HS-27A (cell line): ENCODE results near the gene FBXO41.
A peak's percentile ranks its signal among the peaks of the same experiment; 100 is the strongest.

Experiments
- DNase-seq: peaks from one replicate; pipeline ENCODE4 v3.0.0-alpha.2; 2012; ENCODE audit warnings: low read depth, missing footprints

Gene FBXO41

DNA sequence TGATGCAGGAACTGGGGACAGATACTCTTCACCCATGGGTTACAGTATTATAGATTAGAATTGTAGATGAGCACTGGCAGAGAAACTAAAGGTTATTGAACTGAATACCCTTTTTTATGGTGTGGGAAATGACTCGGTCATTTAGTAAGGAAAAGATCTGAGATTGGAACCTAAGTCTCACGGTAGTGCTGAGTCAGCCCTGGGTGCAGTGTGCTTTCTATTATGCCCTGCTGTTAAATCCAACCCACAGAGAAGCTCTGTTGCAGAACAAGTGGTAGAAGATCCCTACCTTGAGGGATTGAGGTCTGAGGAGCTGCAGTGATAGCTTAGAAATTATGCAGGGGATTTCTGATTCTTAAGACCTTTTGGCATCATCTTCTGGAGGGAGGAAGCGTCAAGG, 37.4 kb downstream of the FBXO41 start:
- DNase-seq: no peak

DNA sequence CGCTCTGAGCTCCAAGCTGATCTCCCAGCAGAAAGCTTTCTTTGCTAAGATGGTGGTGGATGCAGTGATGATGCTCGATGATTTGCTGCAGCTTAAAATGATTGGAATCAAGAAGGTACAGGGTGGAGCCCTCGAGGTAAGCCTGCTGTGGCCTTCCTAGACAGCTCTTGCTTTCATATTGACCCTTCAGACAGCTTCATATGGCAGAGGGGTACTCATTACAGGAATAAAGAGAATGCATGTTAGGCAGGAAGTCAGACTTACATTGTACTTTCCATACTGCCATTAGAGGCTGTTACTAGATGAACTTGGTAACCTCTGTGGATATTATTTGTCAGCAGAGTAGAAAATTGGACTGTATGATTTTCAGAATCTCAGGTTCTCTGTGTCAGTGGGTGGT, 39.7 kb downstream of the FBXO41 start:
- no peak for DNase-seq

DNA sequence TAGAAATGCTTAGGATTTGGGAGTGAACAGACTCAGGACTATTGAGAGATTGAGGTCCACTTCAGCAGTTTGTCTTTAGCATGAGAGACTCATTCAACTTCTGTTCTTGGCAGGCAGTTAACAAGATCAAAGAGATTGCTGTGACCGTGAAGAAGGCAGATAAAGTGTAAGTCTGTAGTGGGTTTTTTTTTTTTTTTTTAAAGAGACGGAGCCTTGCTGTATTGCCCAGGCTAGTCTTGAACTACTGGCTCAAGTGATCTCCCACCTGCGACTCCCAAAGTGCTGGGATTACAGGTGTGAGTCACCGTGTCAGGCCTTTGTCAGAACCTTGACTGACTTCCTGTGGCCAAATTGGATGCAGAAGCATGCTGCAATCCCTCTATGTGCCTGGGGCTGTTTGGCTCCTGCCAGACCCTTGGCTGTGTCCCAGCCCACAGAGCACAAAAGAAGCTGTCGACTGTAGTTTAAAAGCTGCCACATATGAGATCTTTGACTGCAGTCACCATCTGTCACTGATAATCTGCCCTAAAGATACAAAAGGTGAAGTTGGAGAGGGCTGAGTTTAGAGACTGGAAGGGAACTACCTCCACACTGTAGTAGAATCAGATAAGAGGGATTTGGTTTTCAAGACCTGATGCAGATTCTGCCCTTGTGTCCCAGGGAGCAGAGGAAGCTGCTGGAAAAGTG, 40.3 kb downstream of the FBXO41 start:
- no peak for DNase-seq

DNA sequence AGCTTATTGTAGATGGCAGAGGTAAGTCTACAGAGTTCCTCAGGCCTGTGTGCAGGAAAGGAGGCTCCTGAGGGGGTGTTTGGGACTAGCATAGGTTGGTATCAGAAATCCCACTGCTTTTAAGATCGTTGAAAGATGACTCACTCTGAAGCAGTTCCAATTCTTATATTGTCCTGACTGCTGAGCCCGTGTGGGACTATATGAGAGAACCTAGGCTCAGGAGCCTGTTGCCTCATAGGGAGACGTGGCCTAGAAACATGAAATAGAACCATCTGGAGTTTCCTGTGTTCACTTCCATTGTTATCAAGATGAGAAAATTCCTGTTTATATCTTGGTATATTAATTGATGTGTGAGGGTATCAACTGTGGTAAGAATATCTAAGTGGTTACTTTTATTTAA, 44.5 kb downstream of the FBXO41 start:
- DNase-seq: no peak

DNA sequence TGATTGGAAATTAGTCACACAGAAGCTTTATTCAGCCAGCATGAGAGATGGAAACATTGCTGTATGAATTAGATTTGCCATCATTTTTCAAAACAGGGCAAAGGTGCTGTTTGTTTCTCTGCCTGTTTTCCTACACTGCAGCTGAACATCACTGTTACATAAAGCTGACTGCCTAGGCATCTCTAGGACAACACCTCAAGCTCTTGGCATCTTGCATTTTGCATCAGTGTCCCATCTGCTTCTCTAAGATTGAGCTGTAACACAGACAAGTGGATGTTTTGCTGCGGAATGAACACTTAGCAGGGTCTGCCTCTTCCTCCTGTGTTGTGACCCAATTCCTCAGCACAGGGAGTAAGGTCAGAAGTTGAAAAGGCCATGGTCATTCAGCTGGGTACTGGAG, 45.3 kb downstream of the FBXO41 start:
- DNase-seq: no peak

DNA sequence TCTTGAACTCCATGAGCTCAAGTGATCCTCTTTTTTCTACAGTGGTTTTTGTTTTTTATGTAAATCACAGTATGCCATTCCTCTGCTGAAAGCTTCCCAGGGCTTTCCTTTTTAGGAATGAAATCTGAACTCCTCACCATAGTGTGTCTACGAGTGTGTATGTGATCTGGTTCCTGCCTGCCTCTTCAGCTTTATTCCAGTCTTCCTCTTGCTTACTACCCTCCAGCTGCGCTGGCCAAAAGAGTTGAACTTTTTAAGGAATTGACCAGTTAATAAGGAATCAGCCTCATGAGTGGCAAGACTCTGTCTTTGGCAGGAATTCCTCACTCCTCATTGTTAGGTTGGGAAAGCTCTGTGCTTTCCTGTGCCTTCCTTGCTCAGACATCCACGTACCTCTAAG, 46.1 kb downstream of the FBXO41 start:
- no peak for DNase-seq

DNA sequence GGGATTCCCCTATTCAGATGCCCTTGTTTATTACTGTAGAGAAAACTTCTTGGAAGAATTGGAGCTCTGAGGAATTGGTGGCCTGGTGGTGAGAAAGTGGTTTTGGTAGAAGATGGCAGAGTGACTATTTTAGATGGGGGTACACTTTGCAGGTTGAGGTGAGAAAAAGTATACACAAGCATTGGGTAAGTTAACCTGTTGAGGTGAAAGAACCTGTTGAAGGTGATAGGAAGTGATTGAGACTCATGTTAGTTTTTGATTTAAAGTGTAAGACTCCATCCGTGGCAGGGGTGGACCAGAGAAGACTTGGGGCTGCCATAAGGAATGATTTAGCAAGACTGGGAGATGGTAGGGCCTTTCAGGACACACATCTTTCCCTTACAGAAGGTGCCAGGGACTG, 47.1 kb downstream of the FBXO41 start:
- no peak for DNase-seq

DNA sequence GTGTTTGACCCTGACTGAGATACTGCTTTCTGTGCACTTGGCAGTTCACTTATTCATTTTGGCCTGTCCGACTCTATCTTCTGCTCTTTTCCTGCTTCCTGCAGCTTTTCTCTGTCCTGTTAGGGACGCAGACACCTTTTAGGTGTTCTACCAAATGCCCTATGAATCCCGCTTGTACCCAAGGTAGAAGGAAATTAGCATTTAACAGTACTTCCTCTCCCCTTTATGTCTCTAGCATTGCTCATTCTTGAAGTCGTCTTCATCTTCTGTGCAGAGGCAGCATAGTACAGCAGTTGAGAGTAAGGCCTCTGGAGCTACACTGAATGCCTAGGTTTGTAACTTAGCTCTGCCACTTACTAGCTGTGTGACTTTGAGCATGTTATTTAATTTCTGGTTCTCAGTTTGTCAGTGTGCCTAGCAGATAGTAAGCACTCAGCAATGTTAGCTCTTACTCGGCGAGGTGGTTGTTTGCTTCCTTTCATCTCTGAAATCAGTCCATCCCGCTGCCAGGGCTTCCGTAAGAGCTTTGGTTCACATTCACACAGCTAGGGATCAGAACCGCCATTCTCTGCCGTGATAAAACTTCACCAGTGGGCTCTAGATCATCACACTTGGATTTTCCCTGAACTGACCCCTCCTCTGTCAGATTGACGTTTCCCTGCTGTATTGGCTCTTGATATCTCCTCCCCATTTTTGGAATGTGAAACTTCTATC, 48.8 kb downstream of the FBXO41 start:
- no peak for DNase-seq

DNA sequence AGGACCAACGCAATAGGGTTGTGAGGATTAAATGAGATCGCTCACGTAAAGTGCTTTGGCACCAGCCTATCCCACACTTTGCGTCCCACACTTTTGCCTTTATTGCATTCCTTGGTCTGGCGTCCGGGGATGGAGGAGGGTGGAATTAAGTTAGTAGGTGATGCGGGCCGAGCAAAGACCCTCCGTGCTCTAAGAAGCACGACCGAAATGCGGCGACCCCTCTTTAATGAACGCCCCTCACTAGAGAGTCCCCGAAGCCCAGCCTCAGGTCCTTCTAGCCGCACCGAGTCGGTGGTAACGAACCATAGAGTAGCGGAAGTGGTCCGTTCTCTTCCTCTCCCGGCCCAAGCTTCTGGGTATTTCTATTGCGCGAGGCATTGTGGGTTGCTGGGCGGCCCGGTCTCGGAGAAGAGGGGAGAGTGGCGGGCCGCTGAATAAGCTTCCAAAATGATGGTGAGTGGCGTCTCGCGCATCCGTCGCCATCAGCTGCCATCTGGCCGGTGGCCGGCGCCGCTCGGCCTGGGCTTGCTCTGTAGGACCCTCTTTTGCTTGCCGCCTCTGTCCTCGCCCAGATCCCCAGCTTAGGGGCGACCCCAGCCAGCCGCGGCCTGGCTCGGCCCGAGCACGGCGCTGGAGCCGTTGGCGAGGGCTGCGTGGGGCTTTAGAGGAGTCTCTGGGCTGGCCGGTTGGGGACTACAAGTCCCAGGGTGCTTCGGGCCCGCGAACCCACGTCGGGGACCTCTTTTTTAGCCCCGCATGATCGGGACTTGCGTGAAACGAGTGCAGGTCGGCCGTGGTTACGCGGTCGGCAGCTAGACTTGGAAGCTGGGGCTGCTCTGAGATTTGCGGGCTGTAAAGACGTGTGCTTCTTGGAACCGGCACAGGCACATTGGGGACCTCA, 50.1 kb downstream of the FBXO41 start, which contains the start of gene CCT7:
Gene CCT7, plus strand, starts transcription at position 377 of the 901 bp plus-strand sequence. Its CDS starts 71 bp downstream, at position 448.
- no peak for DNase-seq

DNA sequence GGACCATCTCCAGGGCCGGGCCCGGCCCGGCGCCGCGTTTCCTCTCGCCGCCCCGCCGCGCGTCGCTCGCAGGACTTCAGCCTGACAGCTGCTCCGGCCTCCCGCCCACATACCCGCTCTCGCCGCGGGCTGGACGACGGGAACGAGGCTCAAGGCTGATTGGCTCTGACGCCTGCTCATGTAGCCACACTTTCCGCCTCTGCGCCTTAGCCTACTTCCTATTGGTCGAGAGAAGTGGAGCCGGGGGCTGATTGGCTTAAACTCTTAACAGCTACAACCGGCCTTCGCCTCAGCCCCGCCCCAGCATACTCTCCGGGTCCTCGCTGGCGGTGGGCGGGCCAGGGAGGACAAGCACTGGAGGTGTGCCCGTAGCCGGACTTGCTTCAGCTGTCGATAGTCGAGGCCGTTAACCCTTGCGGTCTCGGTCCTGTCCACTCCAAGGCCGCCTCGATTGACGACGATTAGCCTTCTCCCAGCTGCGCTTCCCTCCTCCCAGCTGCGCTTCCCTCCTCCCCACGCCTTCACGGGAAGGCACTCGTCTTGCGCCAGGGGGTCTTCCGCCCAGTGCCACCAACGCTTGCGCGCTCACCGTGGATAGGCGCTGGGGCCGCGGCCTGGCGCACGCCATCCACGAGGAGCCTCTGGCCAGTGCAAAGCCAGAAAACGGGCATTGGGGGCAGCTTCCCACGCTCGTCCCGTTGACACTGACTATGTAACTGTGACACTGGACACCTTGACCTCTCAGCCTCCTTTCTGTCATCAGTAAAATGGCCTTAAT, 50.9 kb downstream of the FBXO41 start, which contains the start of gene PRADC1:
Gene PRADC1, minus strand, starts transcription at position 86 of the 778 bp plus-strand sequence. Its CDS starts 79 bp downstream, at position 7.
- DNase-seq: peak; percentile 93

DNA sequence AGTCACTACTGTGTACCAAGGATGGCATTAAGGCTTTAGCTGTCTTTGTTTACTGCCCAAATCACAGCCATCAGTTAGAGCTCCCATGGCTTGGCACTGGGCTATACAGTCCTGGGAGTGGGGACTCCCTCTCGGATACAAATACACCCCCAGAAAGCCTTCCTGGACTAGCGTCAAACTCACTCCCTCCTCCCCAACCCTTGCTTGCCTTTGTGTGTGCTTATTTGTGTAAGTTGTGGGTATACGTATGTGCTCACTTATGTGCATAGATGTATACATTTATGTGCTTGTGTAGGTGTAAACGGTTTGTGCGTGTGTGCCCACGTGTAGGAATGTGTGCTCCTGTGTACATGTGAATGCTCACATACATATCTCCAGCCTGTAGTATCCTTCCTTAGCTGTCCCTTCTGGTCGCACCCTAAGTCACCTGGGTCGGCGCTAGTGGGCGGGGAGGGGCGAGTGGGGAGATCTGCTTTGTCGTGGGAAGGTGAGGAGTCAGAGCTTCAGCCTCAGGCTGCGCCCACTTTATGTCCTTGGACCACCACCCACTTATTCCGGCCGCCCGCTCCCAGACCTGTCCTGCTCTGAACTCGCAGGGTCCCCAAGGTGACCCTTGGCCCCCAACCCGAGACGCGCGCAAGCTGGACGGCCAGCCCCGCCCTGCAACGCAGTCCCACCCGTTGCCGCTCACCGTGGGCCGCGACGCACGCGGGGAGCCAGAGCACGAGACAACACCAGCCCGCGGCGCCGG, 51.7 kb downstream of the FBXO41 start:
- no peak for DNase-seq

DNA sequence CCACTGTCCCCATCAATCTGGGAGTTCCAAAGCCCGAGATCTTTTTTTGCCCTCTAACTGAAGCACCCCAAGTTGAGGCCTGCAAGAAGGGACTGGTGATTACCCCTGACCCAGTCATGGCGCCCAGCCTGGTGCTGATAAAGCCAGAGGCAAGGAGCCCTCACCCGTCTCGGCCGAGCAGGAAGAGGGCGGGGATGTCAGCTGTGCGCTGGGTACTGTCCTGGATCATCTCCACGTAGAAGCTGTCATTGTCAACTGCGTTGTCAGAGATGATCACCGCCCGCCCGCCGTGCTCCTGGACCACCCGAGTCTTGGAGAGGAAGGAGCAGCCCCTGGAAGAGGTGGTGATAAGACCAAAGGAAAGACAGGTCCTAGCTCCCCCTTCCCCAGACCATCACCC, 55.6 kb downstream of the FBXO41 start:
- DNase-seq: no peak

DNA sequence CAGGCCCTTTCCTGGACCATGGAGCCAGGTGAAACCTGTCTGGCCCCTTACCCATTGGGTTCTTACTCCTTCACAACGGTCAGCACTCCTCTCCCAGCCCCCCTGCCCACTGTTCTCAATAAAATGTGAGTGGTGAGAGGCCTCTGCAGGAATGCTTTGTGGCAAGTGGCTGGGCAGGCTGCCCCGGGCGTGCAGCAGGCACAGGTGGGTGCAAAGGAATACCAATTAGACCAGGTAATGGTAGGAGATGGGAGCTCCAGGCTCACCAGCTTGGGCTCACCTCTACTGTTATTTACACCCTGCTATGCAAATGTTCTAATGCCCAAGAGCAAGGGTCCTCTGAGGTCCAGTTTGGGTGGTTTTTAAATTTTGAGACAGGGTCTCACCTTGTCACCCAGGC, 57.2 kb downstream of the FBXO41 start:
- DNase-seq: no peak

DNA sequence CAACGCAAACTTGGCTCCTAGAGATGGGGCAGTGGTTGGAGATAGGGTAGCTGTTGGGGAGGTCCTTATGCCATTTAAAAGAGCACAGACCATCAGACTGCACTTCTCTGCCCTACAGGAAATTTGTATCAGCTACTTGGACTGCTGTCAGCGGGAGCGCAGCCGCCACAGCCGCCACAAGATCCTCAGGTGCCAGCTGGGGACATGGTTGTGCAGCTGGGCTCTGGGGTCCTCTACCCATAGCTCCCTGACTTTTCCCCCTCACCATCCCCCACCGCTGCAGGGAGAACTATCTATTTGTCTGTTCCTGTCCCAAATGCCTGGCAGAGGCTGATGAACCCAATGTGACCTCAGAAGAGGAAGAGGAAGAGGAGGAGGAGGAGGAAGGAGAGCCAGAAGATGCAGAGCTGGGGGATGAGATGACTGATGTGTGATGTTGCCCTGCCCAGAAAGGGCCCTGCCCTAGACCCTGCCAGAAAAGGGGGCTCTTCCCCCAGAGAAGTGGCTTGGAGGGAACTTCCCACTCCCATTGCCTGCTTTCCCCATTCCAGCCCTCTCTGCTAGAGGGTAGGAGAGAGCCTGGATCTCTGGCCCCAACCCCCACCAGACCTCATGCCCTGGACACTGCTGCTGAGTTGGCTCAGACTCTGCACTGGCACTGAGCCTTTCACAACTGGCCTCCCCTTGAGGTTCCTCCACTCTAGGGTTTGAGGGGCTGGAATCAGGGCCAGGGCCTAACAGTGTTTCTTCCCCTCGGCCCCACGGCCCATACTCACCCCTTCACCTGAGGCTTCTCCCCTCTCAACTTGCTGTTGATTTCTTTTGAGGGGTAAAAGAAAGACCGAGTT, 58.5 kb downstream of the FBXO41 start:
- no peak for DNase-seq

DNA sequence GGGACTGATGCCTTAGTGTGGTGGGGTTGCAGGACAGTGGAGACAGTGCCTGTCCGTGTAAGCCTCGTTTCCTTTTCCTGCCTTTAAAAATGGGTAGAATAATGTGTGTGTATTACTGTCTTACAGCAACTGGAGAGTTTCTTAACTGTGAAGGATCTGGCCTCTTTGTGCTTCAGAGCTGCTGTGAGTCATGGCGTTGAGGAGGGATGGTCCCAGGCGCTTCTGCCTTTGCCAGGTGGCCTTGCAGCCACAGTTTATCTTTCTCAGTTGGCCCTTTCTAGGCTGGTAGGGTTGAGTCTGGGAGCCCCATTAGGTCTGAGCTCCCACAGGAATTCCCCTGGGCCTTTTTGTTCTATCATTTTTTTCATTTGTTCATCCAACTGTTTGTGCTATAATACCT, 60.5 kb downstream of the FBXO41 start:
- no peak for DNase-seq

DNA sequence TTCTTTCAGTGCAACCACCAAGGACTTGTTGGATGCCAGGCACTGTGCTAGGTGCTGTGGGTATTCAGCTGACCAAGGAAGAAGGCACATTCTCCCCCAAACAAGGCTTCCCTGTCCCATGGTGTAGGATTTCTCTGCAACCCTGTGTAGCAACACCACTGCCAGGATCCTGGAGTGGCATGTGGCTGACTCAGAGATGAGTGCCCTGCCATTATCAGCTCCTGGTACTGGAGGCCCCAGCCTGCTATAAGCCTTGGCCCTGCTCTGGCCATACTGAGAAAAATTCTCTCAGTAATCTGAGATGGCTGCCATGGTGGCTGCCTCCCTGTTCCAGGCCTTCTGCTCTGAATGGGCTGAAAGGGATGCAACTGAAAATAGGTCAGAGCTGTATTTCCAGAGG, 66.0 kb downstream of the FBXO41 start:
- no peak for DNase-seq

DNA sequence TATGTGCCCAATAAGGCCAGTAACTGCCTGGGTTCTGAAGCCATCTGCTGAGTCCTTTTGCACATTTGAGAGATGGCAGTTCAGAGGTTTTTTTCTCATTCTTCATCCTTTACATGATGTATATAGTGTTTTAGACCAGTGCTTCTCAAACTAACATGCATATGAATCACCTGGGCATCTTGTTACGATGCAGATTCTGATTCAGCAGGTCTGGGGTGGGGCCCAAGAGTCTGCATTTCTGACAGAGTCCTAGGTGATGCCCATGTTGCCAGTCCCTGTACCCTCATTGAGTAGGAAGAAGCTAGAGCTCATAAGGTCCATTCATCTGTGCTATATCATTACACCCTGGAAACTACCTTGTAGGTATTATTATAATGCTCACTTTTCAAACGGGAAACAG, 66.5 kb downstream of the FBXO41 start:
- DNase-seq: no peak

DNA sequence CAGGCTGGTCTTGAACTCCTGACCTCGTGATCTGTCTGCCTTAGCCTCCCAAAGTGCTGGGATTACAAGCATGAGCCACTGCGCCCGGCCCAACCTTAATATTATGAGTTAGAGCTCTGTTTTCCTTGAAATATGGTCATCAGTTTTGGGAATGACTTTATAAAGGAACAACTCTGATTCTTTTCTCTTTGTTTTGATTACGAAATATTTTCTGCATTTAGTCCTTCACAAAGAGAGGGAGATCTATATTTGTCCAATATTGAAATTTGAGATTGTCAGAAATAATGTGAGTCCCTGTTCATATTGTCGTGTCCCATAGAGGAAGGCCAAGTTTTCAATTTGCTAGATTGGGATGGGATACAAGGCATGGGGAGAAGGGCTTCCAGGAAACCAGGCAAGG, 67.1 kb downstream of the FBXO41 start:
- DNase-seq: no peak

DNA sequence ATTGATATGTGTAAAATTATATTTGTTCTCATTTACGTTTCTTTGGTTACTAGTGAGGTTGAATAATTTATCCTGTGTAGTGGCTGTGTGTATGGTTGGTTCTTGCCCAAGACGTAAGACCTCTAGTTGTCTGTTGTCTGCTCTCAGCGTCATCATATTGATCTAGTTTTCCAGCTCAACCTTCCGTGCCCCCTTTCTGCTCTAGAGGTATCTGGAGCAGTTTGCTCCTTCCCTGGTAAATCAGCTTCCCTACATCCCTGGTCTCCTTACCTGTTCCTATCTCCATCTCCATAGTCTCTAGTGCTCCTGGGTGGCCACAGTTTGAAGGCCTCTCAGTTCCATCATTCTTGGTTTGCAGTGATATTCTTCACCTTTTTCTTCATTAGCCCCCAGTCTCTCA, 69.0 kb downstream of the FBXO41 start:
- DNase-seq: no peak
